ENCODE measurements around the gene PTPRK. TPM values are rescaled to one million over a fixed set of nuclear protein-coding genes. Genes with fewer than 3 reads are reported as not detected.

Gene PTPRK
- total and polyA plus RNA-seq, 12 donors: 7.5 to 47.7 (median 35.7) TPM

GRCh38 chr6:128493877-128494276, 26.5 kb downstream of the PTPRK start:
- intact Hi-C loops (cut with DNase I): no loop called here
- DNase-seq (no peak), ATAC-seq (no peak)
- Histone ChIP-seq H3K27ac (no peak overlapping the region), H3K36me3 (no peaks in the 10 kb centered on the region), H3K4me3 (no peak overlapping the region), H3K9me3 (no peaks in the 10 kb centered on the region), H3K4me1 (peaks cover 2 to 65% (median 33%) of the 10 kb centered on the region in 9 donors), H3K27me3 (no peaks in the 10 kb centered on the region)
- TF ChIP-seq CTCF (IDR thresholded peaks at IDR 0.05): no peak
- WGBS, 2 donors: 74 to 87% methylated on average over 4 of the region's 4 CpGs

- TF ChIP-seq CTCF (IDR thresholded peaks at IDR 0.05): no peak
- H3K4me3 ChIP-seq: peak overlapping the region in 2 of 10 donors; percentile 45 to 58
- DNase-seq (no peak), ATAC-seq (no peak)
- peaks cover 2 to 65% (median 33%) of the 10 kb centered on the region in 9 donors for H3K4me1 ChIP-seq
- peak overlapping the region in 7 of 10 donors; percentile 57 to 90 (median 81) for H3K27ac ChIP-seq
- H3K27me3 ChIP-seq: no peaks in the 10 kb centered on the region
- no peaks in the 10 kb centered on the region for H3K36me3 ChIP-seq
- H3K9me3 ChIP-seq: no peaks in the 10 kb centered on the region
- WGBS, 2 donors: 79 to 83% methylated on average over 2 of the region's 2 CpGs
- intact Hi-C loops (cut with DNase I): no loop called here
These were observed 28.0 kb downstream of the PTPRK start for GRCh38 chr6:128492386-128492785.

GRCh38 chr6:128491610-128492206, 28.7 kb downstream of the PTPRK start:
- peaks cover 2 to 71% (median 37%) of the 10 kb centered on the region in 9 donors for H3K4me1 ChIP-seq
- DNase-seq (peak in 1 of 2 donors; percentile 63), ATAC-seq (peak; percentile 69 to 89 (median 84))
- H3K9me3 ChIP-seq: no peaks in the 10 kb centered on the region
- intact Hi-C loops (cut with DNase I): no loop called here
- H3K36me3 ChIP-seq: no peaks in the 10 kb centered on the region
- H3K27me3 ChIP-seq: no peaks in the 10 kb centered on the region
- WGBS, 2 donors: 8 to 10% methylated on average over 8 of the region's 8 CpGs
- TF ChIP-seq CTCF (IDR thresholded peaks at IDR 0.05): no peak
- peak overlapping the region in 9 of 10 donors; percentile 57 to 90 (median 81) for H3K27ac ChIP-seq
- H3K4me3 ChIP-seq: peak overlapping the region in 9 of 10 donors; percentile 30 to 60 (median 47)

- no peaks in the 10 kb centered on the region for H3K36me3 ChIP-seq
- no peak for DNase-seq
- WGBS, 2 donors: 13 to 16% methylated on average over 3 of the region's 3 CpGs
- intact Hi-C loops (cut with DNase I): no loop called here
- no peaks in the 10 kb centered on the region for H3K9me3 ChIP-seq
- ATAC-seq: peak in 6 of 8 donors; percentile 11 to 50 (median 40)
- H3K27me3 ChIP-seq: no peaks in the 10 kb centered on the region
- no peak for TF ChIP-seq CTCF (IDR thresholded peaks at IDR 0.05)
- peaks cover 2 to 73% (median 38%) of the 10 kb centered on the region in 9 donors for H3K4me1 ChIP-seq
- peak overlapping the region in 9 of 10 donors; percentile 30 to 60 (median 47) for H3K4me3 ChIP-seq
- H3K27ac ChIP-seq: peak overlapping the region in 9 of 10 donors; percentile 57 to 90 (median 81)
These were observed 29.3 kb downstream of the PTPRK start for GRCh38 chr6:128491100-128491581.
